Left hindlimb (tissue), 1 donor: Measurements from ENCODE around the gene PLAC1.

Experiments used
- DNase-seq: peaks from one replicate; pipeline ENCODE4 v3.0.0-alpha.2; 2018

Gene PLAC1

DNA sequence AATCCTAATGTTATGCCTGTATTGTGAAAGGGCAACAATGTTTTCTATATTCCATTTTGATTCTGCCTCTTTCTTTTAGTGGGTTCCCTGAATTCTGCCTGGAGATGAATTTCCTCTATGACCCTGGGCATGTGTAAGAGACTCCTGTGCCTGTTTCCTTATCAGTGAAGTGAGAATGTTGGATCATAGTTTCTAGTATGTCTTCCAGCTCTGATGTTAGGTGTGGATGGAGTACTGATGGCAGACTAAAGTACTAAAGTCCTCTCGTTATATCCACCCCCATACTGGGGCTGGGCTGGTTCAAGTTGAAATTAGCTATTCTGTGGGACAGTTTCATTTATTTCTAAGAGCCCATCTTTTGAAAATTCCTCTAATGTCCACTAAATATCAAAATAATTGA is 29.6 kb downstream of the PLAC1 start:
- DNase-seq = no peak

DNA sequence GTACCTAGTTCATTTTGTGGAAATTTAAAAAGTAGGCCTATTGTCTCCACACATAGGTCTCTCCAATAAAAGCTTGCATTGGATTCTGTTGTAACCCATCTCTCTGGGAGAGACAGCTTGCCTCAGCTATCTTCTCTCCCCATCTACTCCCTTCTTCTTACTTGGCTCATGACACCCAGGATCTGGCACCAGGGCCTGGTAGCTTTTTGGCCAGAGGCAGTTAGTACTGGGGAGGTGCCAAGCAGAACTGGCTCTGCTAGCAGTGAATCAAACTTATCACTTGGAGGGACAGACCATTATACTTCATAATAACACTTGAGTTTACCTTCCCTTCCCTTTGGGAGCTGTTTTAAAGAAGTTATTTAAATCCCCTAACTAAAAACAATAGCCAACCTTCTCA is 31.8 kb downstream of the PLAC1 start:
- no peak for DNase-seq

DNA sequence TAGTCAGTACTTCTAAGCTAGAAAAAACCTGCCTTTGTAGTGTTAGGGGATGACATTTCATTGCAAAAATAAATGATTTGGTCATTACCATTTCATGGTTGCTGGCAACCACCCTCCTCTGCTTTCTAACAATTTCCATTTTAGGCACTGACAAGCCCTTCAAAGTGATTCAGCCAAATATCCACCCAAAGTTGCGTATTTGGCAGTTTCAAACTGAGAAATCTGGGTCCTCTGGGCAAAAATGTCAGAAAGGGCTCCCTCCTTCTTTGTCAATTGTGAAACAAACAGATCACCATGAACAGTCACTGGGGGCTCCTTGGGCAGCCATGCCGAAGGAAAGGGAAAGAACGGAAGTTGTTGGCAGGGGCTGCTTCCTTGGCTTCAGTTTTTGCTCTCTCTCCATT is 33.0 kb downstream of the PLAC1 start:
- DNase-seq = no peak

DNA sequence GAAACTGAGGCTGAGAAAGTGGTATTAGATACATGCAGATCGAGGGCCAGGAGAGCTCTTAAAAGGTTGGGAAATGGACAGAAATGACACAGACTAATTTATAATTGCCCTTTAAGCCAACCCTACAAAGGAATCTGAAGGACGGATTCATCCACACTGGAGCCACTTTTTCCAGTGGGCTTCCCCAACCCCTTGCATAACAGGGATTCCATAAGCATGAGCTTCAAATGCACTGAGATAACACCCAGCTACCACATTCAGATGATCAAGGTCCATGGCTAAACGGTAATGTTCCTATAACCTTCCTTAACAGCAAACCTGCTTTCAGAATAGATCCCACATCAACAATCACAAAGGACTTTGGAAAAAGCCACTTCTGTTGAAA is 34.2 kb downstream of the PLAC1 start:
- no peak for DNase-seq

DNA sequence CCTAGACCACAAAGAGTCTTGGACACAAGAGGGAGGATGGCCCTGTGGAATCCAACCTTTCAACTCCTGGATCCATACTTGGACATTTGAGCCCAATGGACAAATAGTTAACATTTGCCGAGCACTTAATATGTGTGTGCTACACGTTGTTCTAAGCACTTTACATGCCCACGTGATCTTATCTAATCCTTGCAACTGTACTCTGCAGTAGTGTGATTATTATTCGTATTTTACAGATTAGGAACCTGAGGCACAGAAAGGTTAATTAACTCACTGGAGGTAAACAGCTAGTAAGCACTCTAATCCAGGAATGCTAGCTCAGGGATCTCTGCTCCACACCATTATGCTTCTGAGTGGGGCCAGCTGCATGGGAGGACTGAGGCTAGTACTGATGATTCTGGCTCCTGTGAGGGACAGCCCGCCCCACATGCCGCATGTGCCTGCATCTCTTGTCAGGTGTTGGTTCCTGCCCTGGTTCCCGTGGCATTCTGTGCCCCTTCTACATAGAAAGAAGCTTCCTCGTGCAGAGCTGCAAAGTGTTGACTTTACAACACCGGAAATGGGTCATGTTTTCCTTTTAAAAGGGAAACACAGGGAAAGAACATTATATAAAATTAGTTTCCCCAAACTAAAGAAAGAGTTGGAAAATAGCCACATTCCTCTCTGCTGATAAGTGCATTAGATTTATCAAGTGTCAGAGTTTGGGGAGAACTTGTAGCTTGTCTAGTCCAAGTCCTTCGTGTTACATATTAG is 34.8 kb downstream of the PLAC1 start:
- DNase-seq = no peak

DNA sequence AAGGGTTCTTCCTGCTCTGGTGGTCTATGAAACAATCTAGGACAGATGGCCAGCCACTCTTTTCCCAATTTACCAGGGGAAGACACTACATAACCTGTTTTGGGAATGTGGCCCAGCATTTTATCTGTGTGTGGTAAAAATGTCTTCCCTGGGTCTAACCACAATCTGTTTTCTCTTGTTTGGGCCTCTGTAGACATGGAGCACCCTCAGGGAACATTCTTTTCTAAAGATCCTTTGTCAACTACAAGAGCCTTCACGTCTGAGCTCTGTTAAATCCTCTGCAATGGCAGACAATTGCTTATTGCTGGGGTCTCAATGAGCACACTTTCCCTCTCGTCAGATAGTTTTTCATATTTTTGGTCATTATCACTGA is 35.5 kb downstream of the PLAC1 start:
- no peak for DNase-seq

DNA sequence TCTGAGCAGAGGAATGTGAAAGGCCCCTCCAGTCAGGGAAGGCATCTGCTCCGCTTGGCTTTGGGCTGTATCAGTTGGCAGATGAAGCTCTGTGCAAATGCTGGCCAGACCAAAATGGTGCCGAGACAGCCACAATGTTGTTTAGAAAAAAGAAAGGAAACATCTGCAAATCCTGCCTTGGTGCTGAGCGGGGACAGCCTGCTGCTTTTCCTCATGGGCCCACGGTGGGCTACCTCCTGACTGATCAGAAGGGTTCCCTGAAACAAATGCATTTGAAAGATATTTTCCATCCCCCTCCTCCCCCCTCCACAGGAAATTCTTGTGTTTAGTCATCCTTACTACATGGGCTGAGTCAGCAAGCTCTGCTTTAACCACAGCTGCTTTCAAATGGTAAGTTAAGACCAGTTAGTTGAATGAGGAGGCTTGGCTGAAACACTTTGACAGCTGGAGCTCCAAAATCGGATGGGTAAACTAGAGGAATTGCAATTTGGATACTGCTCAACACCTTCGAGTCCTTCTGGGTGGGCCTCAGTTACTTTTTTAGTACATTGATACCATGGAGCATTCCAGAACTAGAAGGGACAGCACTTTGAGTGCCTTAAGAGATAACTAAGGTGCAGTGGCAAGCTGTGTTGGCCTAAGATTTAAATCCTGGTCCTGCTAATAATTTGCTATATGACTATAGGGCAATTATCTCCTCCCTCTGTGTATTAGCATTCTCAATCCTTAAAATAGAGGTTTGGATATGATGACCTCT is 36.0 kb downstream of the PLAC1 start:
- DNase-seq = no peak

DNA sequence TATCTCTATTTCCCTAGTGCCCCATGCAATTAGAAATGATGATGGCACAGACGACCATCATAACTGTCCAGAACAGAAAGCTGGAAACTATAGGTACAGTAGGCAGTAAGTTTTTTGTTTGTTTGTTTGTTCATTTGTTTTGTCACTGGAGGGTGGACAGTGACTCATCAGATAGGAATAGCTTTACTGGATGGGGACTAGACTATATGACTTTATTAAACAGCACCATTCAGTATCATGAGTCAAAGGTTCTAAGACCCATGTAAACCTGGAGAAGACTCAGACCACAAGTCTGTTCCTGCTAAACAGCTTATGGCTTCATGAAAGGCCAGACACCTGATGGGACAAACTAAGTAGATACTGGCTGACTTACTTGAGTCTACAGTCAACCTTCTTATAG is 38.4 kb downstream of the PLAC1 start:
- no peak for DNase-seq

DNA sequence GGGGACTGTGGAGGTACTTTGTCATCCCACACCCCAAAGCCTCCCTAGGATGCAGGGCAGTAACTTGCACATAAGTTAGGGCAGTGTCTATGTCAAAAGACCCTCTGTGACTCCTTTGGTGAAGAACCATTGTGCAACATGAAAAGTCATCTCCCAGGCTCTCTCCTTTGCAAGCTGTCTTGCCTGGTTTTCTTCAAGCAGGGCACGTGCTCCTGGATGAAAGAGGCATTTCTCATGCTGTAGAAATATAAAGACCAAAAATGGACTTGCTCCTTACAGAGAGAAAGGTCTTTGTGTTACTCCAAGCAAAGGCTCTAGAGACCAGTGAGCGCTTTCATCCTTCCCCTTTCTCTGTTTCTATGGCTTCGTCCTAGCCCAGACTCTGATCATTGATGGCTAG is 44.9 kb downstream of the PLAC1 start:
- no peak for DNase-seq

DNA sequence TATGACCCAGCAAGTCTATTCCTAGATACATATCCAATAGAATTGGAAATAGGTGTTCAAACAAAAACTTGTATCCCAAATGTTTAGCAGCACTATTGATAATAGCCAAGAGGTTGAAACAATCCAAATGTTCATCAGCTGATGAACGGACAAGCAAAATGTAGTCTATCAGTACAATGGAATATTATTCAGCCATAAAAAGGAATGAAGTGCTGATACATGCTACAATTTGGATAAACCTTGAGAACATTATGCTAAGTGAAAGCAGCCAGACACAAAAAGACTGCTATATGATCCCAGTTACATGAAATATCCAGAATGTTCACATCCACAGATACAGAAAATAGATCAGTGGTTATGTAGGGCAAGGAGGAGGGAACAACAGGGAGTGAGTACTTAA is 50.1 kb downstream of the PLAC1 start:
- DNase-seq = no peak

DNA sequence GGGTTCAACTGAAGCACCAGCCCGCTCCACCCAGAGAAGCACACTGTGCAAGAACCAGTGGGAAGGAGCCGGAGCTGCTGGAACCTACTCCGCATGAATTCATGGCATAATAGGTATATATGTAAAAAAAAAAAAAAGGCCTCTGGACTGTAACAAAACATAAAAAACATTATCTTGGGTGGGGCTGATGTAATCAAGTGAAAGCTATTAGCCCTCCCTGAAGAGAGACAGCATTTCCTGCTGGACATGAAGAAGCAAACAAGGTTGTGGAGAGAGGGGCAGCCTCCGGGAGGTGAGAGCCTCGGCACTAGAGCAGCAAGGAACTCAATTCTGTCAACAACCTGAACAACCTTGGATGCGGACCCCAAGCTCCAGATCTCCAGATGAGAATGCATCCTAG is 50.7 kb downstream of the PLAC1 start:
- no peak for DNase-seq

DNA sequence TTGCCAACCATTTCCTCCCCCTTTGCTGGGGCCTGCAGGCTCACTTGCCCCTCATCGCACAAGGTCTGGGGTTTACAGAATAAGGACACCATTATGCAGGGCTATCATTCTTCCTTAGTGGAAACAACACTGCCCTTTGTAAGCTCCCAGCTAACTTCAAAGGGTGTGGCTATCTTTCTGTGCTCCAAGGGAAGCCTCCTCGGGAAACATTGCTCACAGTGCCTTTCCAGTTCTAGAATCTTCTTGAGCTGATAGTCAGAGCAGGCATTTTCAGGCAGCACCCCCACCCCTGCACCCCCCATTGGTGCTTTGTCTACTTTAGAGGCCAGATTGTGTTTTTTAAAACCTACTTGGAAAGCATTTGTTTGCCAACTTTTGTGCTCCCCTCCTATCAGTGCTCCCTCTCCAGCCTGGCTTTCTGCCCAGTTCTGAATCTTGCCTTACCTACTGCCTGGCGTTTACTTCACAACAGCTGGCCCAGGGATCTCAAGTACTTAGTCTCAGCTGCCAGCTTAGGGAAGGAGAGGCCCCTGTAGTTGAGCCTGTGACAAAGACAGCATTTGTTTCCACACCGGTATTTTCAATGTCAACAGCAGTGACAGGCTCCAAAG is 53.5 kb downstream of the PLAC1 start:
- no peak for DNase-seq

DNA sequence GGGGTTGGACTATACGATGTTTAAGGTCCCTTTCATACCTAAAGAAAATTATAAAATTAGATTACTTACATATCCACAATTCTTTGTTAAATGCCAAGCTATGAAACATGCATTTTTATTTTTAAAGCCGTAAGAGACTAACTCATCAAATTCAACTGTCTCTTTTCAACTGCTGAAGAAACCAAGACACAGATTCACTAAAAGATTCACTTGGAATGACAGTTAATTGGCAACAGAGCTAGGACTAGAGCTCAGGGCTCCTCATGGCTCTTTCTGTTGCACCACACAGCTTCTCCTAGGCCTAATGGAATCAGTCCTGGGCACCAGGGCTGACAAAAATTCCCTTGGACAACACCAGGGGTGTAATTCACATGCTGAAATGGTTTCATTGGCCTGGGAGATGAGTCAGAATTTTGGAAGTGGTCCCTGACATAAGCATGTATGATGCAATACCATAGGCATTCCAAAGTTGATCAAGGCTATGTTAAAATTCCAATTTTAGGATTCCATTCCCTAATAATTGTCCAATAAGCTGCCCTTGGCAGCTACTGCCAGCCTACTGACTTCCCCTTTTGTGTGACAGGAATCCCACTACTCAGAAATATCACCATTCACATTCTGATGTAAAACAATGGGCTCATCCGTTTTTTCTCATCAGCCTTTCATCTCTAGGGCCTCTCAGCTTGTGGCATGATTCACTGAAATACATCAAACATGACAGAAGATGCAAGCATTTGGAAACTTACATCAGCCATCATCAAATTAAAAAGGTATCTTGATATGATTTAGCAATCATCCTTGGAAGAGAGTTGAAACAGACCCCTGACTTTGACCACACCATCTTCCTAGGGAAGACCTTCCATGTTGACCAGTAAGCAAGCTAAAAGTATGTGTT is 54.2 kb downstream of the PLAC1 start:
- DNase-seq = no peak

DNA sequence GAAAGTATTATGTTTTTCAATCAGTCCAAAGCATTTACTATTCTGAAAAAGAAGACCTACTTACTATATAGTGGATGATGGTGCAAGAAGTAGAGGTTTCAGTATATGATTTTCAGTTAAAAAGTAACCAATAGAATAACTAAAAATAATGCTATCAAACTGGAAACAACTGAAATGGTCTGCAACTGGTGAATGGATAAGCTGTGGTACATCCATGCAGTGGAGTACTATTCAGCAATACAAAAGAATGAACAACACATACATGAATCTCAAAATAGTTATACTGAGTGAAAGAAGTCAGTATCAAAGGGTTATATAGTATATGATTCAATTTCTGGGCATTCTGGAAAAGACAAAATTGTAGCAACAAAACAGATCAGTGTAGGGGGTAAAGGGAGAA is 55.9 kb downstream of the PLAC1 start:
- no peak for DNase-seq

DNA sequence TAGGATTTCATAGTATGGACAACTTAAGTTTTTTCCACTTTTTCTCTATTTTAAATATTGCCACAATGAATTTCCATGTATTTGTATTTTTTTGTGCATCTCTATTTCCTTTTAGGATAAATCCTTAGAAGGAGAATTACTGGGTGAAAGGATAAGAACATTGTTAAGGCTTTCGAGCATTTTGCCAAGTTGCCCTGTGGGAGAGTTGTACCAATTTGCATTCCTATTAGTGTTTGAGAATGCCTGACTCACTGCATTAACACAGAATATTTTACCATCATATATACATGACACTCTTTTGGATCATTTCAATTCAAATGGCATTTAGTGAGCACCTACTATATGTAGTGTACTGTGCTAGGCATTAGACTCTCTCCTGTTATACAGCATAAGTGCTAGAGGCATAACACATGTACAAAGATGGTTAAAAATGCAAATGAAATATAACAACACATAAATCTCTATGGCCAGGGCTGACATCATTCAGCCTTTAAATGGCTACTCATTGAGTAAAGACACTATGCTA is 57.0 kb downstream of the PLAC1 start:
- no peak for DNase-seq

DNA sequence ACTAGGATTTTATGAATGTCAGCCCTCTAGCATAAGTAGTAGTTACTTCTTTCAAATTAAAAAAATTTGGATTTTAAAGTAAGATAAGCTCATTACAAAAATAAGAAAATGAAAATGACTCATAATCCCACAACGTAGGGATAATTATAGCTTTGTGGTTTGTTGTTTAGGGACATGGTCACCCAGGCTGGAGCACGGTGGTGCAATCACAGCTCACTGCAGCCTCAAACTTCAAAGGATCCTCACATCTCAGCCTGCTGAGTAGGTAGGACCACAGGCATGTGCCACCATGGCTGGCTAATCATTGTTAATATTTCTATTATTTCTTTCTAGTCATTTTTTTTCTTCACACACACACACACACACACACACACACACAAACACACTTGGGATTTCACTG is 57.6 kb downstream of the PLAC1 start:
- DNase-seq = no peak

DNA sequence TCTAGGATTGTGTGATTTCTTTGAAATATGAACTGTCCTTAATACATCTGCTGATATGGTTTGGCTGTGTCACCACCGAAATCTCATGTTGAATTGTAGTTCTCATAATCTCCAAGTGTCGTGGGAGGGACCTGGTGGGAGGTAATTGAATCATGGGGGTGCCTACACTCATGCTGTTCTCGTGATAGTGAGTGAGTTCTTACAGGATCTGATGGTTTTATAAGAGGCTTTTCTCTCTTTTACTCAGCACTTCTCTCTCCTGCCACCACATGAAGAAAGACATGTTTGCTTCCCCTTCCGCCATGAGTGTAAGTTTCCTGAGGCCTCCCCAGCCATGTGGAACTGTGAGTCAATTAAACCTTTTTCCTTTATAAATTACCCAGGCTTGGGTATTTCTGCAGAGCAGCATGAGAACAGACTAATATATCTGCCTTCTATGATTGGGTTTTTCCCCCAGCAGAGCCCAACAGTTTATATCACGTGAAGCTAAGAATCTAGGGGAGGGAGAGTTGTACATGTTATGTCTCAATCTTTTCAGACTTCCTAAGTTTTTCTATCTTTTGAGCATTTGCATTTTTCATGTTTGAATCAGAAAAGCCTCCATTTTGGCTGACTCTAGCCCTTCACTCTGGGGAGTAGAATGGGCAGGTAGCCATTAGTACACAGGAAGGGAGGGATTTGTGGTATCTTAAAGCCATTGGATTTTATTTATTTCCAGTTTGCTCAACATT is 58.9 kb downstream of the PLAC1 start:
- no peak for DNase-seq

DNA sequence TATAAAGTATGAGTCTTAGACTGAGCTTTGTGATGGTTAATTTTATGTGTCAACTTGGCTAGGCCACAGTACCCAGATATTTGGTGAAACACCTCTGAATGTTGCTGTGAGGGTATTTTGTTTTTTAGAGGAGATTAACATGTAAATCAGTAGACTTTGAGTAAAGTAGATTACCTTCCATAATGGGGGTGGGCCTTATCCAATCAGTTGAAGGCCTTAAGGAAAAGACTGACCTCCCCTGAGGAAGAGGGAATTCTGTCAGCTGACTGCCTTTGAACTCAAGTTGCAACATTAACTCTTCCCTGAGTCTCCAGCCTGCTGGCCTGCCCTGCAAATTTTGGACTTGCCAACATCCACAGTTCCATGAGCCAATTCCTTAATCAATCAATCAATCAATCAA is 66.0 kb downstream of the PLAC1 start:
- DNase-seq = no peak

DNA sequence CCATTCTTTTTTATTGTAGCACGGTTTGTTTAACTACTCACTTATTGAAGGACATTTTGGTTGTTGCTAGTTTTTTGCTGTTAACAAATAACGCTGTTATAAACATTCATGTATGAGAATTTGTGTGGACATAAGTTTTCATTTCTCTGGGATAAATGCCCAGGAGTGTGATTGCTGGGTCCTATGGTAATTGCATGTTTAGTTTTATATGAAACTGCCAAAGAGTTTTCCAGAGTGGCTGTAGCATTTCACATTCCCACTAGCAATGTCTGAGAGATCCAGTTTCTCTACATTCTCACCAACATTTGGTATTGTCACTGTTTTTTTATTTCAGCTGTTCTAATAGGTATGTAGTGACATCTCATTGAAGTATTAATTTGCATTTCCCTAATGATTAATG is 66.8 kb downstream of the PLAC1 start:
- DNase-seq = no peak

DNA sequence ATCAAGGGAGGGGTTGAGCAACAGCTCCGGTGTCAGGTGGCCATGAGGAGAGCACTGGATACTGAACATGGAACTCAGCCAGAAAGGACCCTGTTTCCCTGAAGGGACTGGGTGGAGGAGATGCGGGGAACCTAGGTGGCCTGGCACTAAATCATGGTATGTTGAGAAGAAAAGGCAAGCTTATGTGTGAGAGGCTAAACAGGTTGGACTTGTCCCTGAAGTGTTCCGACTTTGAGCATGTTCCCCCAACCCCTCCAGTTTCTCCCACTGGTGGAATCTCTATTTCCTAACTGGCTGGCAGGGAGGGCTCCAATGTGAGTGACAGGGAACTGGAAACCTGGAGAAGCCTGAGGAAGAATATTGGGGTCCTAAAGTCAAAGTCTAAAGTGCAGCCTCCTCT is 69.5 kb downstream of the PLAC1 start:
- DNase-seq = no peak

DNA sequence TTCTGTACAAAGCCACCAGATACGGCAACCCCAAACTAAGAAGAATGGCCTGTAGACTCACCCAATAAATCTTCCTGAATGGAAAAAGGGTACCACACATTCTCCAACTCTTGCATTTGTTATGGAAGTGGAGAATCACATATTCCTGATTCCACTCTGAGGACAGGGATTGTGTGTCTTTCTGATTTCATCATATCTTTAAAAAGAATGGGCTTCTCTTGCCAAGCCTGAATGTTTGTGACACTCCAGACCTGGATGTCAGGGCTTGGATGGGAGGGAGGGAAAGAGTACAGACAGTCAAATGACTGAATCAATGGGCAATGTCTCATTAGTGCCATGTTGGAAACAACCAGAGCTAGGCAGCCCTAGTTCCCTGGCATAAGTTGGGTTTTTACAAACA is 77.4 kb downstream of the PLAC1 start:
- no peak for DNase-seq

DNA sequence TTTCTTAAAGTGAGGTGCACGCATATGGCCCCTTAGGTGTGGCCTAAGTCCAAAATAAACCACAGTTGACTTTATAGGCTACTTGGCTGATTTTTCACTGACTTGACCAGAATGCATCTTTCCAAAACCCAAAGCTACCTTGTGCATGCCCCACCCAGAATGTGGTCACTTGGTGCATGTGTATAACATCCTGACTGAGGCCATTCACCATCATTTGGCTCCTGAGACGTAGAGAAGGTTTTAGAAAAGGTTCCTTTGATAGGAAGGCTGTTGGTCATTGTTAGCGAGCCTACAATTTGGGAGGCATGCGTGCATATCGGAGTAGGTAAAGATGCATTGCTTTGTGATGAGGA is 84.6 kb downstream of the PLAC1 start:
- DNase-seq = no peak
